ENCODE measurements around the gene CLRN3.

CLRN3 gene

DNA sequence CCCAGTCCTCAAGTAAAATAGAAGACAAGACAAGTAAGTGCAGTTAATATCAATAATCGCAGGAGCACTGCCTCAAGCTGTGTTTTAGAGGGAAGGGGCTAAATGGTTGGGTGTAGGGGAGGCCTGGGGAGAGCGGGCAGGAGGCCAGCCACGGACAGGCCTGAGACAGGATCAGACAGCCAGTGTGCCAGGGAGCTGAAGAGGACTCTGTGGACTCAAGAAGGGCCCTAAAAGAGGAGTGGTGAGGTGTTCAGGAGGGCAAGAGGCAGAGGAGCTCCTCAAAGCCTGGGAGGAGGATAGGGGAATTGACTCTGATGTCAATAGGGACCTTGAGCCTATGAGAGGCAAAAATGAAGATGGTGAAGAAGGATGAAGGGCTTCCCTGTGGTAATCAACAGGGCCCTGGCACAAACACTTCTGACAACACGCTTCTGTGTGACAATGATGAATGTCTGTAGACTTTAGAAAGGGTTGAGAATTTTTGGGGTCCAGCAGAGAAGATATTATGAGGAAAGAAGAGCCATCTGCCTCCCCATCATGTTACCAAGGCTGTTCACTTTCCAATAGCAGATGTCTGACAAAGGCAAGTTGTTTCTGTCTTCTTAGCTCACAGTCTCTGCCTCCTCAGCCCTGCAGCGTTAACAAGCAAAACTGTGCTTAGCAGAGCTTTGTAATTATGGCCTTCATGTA, 11.7 kb upstream of the CLRN3 start:
- ChIA-PET POLR2A (no interaction called here), CTCF (interaction anchor here (0.7 to 3.7 kb wide), 4 partner anchors 70 to 166 kb away, joined by 4 to 154 read pairs (median 22); no protein-coding TSS in a partner anchor)
- H3K27ac ChIP-seq (ENCODE audit: extremely low read depth, low read depth, low read length): no peak overlapping the region
- no peaks in the 10 kb centered on the region; the same call in 1 of the 2 replicates for H3K9me3 ChIP-seq (ENCODE audit: control insufficient read depth, insufficient read depth, low read depth, low read length)
- TF ChIP-seq GLIS2 (tag by site-specific recombination; IDR thresholded peaks at IDR 0.05) (no peak), ZBTB20 (tag by site-specific recombination; IDR thresholded peaks at IDR 0.05) (no peak), ZNF544 (tag by site-specific recombination; IDR thresholded peaks at IDR 0.05) (no peak), IKZF3 (tag by site-specific recombination; IDR thresholded peaks at IDR 0.05) (no peak), ZNF514 (tag by site-specific recombination; IDR thresholded peaks at IDR 0.05) (no peak), PRDM1 (tag by site-specific recombination; IDR thresholded peaks at IDR 0.05) (no peak), ZNF266 (tag by site-specific recombination; IDR thresholded peaks at IDR 0.05; ENCODE audit: low read depth) (no peak), ZNF473 (tag by site-specific recombination; IDR thresholded peaks at IDR 0.05) (no peak), ZNF175 (tag by site-specific recombination; IDR thresholded peaks at IDR 0.05) (no peak), ZNF292 (tag by site-specific recombination; IDR thresholded peaks at IDR 0.05; ENCODE audit: borderline replicate concordance, low read depth) (no peak)
- no peaks in the 10 kb centered on the region for H3K4me1 ChIP-seq (ENCODE audit: control insufficient read depth, insufficient read depth, low read length)
- no peaks in the 10 kb centered on the region for H3K36me3 ChIP-seq (ENCODE audit: control insufficient read depth in 2 of 2, insufficient read depth in 1 of 2, low read length in 2 of 2)
- no peak overlapping the region for H3K4me3 ChIP-seq (ENCODE audit: low read depth, low read length)

- POLR2A ChIA-PET: no interaction called here
- Histone ChIP-seq H3K9me3 (ENCODE audit: control insufficient read depth, insufficient read depth, low read depth, low read length) (no peaks in the 10 kb centered on the region; the same call in 1 of the 2 replicates), H3K27ac (ENCODE audit: extremely low read depth, low read depth, low read length) (no peak overlapping the region), H3K4me3 (ENCODE audit: low read depth, low read length) (no peak overlapping the region), H3K36me3 (ENCODE audit: control insufficient read depth in 2 of 2, insufficient read depth in 1 of 2, low read length in 2 of 2) (no peaks in the 10 kb centered on the region), H3K4me1 (ENCODE audit: control insufficient read depth, insufficient read depth, low read length) (no peaks in the 10 kb centered on the region)
- CTCF ChIA-PET: interaction anchor here (1.7 to 3.7 kb wide), 2 partner anchors 109 to 131 kb away, joined by 7 to 154 read pairs; no protein-coding TSS in a partner anchor
- TF ChIP-seq SP3 (tag by site-specific recombination; IDR thresholded peaks at IDR 0.05) (no peak), BCL11A (tag by site-specific recombination; IDR thresholded peaks at IDR 0.05; ENCODE audit: low read depth) (no peak), ZNF596 (tag by site-specific recombination; IDR thresholded peaks at IDR 0.05) (no peak), ZNF747 (tag by site-specific recombination; IDR thresholded peaks at IDR 0.05) (no peak), ZNF610 (tag by site-specific recombination; IDR thresholded peaks at IDR 0.05; ENCODE audit: borderline replicate concordance) (no peak), GFI1B (tag by site-specific recombination; IDR thresholded peaks at IDR 0.05) (no peak), ZNF843 (tag by site-specific recombination; IDR thresholded peaks at IDR 0.05) (no peak), ZNF221 (tag by site-specific recombination; IDR thresholded peaks at IDR 0.05; ENCODE audit: borderline replicate concordance) (no peak), ZNF423 (tag by site-specific recombination; IDR thresholded peaks at IDR 0.05) (no peak), ZNF274 (IDR thresholded peaks at IDR 0.05; ENCODE audit: low read length) (no peak), ZNF274 (tag by site-specific recombination; IDR thresholded peaks at IDR 0.05; ENCODE audit: borderline replicate concordance) (no peak), ZNF501 (tag by site-specific recombination; IDR thresholded peaks at IDR 0.05) (no peak), ZNF37A (tag by site-specific recombination; IDR thresholded peaks at IDR 0.05) (no peak), ZNF362 (tag by site-specific recombination; IDR thresholded peaks at IDR 0.05) (no peak), ZNF16 (tag by site-specific recombination; IDR thresholded peaks at IDR 0.05; ENCODE audit: low read depth) (no peak), ZNF266 (tag by site-specific recombination; IDR thresholded peaks at IDR 0.05; ENCODE audit: low read depth) (no peak)
- TF ChIP-seq, protein P1, sequence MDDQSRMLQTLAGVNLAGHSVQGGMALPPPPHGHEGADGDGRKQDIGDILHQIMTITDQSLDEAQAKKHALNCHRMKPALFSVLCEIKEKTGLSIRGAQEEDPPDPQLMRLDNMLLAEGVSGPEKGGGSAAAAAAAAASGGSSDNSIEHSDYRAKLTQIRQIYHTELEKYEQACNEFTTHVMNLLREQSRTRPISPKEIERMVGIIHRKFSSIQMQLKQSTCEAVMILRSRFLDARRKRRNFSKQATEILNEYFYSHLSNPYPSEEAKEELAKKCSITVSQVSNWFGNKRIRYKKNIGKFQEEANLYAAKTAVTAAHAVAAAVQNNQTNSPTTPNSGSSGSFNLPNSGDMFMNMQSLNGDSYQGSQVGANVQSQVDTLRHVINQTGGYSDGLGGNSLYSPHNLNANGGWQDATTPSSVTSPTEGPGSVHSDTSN (CRISPR knock-in tag; IDR thresholded peaks at IDR 0.05): no peak
- TF ChIP-seq, protein P2, sequence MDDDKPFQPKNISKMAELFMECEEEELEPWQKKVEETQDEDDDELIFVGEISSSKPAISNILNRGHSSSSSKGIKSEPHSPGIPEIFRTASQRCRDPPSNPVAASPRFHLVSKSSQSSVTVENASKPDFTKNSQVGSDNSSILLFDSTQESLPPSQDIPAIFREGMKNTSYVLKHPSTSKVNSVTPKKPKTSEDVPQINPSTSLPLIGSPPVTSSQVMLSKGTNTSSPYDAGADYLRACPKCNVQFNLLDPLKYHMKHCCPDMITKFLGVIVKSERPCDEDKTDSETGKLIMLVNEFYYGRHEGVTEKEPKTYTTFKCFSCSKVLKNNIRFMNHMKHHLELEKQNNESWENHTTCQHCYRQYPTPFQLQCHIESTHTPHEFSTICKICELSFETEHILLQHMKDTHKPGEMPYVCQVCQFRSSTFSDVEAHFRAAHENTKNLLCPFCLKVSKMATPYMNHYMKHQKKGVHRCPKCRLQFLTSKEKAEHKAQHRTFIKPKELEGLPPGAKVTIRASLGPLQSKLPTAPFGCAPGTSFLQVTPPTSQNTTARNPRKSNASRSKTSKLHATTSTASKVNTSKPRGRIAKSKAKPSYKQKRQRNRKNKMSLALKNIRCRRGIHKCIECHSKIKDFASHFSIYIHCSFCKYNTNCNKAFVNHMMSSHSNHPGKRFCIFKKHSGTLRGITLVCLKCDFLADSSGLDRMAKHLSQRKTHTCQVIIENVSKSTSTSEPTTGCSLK (tag by site-specific recombination; IDR thresholded peaks at IDR 0.05): no peak
These were observed 11.0 kb upstream of the CLRN3 start for GRCh38 chr10:127903789-127904188.

All from HEK293 (cell line).